BJ (cell line): Measurements from ENCODE around the gene SLC7A10. TPM values are rescaled to one million over a fixed set of nuclear protein-coding genes. Genes with fewer than 3 reads are reported as not detected.

ENCODE experiments used
- CTCF ChIA-PET: fragments of 350-600 bp; formaldehyde crosslinking; extraction: SDS; loops from one replicate; lab custom pipeline; 2021; ENCODE audit warnings: antibody characterized with exemption, inconsistent platforms; lab: Yijun Ruan, JAX
- POLR2A ChIA-PET: fragments of 300-600 bp; sonication (Branson Sonifier 250); formaldehyde crosslinking; extraction: SDS; loops from one replicate; lab custom pipeline; 2021; ENCODE audit warnings: antibody characterized with exemption; lab: Charles Lee
- DNase-seq: peaks from one replicate; pipeline ENCODE4 v3.0.0-alpha.2; 2011; ENCODE audit warnings: low read depth
- H3K27me3 ChIP-seq: 2 replicates; pipeline ENCODE4 v1.6.0; 2011; ENCODE audit warnings: low read length; ENCODE audit not compliant: control insufficient read depth, insufficient read depth
- H3K36me3 ChIP-seq: 2 replicates; pipeline ENCODE4 v1.5.1; 2011; ENCODE audit warnings: low read length; ENCODE audit not compliant: control insufficient read depth, insufficient read depth
- H3K4me3 ChIP-seq: 2 replicates; pipeline ENCODE4 v1.5.1; 2011; ENCODE audit warnings: low read depth, mild to moderate bottlenecking, control low read depth, low read length
- CTCF ChIP-seq: IDR thresholded peaks from 2 replicates; pipeline ENCODE4 v1.5.1; 2011; ENCODE audit warnings: low read depth, mild to moderate bottlenecking, control low read depth, inconsistent platforms, low read length, moderate library complexity; ENCODE audit not compliant: insufficient read depth
- polyA plus RNA-seq: library from polyadenylated mRNA; depleted of rRNA; stranded (reverse); fragments of >200 nt; gene quantifications from 2 replicates; pipeline ENCODE4 v1.2.3, GENCODE V29; 2011

SLC7A10 gene
- polyA plus RNA-seq, 1 experiment = not detected

GRCh38 chr19:33201886-33202545, 23.6 kb downstream of the SLC7A10 start:
- Histone ChIP-seq H3K4me3 (no peak overlapping the region), H3K27me3 (no peaks in the 10 kb centered on the region), H3K36me3 (peaks cover 11% of the 10 kb centered on the region)
- DNase-seq = no peak
- TF ChIP-seq CTCF = no peak
- CTCF ChIA-PET = no interaction called here
- POLR2A ChIA-PET = no interaction called here

- H3K36me3 ChIP-seq = peaks cover 11% of the 10 kb centered on the region
- no peak for DNase-seq
- ChIA-PET CTCF (no interaction called here), POLR2A (no interaction called here)
- no peak overlapping the region for H3K4me3 ChIP-seq
- no peak for TF ChIP-seq CTCF
- H3K27me3 ChIP-seq = no peaks in the 10 kb centered on the region
These were observed 24.2 kb downstream of the SLC7A10 start for GRCh38 chr19:33201473-33201872.

GRCh38 chr19:33199441-33200265, 26.0 kb downstream of the SLC7A10 start:
- no peak for DNase-seq
- H3K36me3 ChIP-seq = peaks cover 11% of the 10 kb centered on the region
- no peaks in the 10 kb centered on the region for H3K27me3 ChIP-seq
- CTCF ChIA-PET = interaction anchor here (0.6 to 5.2 kb wide), 4 partner anchors 15 to 903 kb away, joined by 3 to 37 read pairs (median 10); no protein-coding TSS in a partner anchor
- no peak overlapping the region for H3K4me3 ChIP-seq
- POLR2A ChIA-PET = no interaction called here
- no peak for TF ChIP-seq CTCF

GRCh38 chr19:33198169-33198568, 27.5 kb downstream of the SLC7A10 start:
- Histone ChIP-seq H3K4me3 (no peak overlapping the region), H3K36me3 (peaks cover 9% of the 10 kb centered on the region; the same call in 1 of the 2 replicates), H3K27me3 (0 out of 2 replicates have a peak, but pooled peaks cover 2% of the 10 kb centered on the region)
- TF ChIP-seq CTCF = no peak
- CTCF ChIA-PET = interaction anchor here (0.8 to 5.2 kb wide), 6 partner anchors 14 to 580 kb away, joined by 3 to 37 read pairs (median 4); no protein-coding TSS in a partner anchor
- POLR2A ChIA-PET = no interaction called here
- no peak for DNase-seq

GRCh38 chr19:33197591-33198000, 28.1 kb downstream of the SLC7A10 start:
- no peak overlapping the region for H3K4me3 ChIP-seq
- CTCF ChIA-PET = interaction anchor here (1.6 to 5.2 kb wide), 3 partner anchors 14 to 72 kb away, joined by 6 to 37 read pairs (median 17); no protein-coding TSS in a partner anchor
- DNase-seq = no peak
- no peak for TF ChIP-seq CTCF
- 0 out of 2 replicates have a peak, but pooled peaks cover 2% of the 10 kb centered on the region for H3K27me3 ChIP-seq
- POLR2A ChIA-PET = no interaction called here
- H3K36me3 ChIP-seq = peaks cover 7% of the 10 kb centered on the region; the same call in 1 of the 2 replicates
